Natural killer cell (primary cell): ENCODE results near the gene HSPA5. TPM values are rescaled to one million over a fixed set of nuclear protein-coding genes. Genes with fewer than 3 reads are reported as not detected.

Source experiments
- ATAC-seq, 3 donors: fragments of 150-1000 bp in 2 of 3; fragments of 200-7000 bp in 1 of 3; cut with Tn5 transposase; 1 replicate in 1 of 3; 2 replicates in 2 of 3; pipeline ENCODE4 v1.10.0; 2021; ENCODE audit warnings: mild to moderate bottlenecking in 2 of 3, moderate library complexity in 2 of 3
- DNase-seq, 2 donors: peaks; one replicate each; pipeline versions ENCODE4 v3.0.0 to v3.0.0-alpha.2; 2013 to 2021; ENCODE audit warnings: mixed read lengths in 1 of 2
- H3K27ac ChIP-seq: one replicate; pipeline ENCODE4 v1.5.1; 2013; ENCODE audit warnings: mild to moderate bottlenecking, low read length
- H3K27me3 ChIP-seq: one replicate; pipeline ENCODE4 v1.6.1; 2013; ENCODE audit warnings: low read length; ENCODE audit not compliant: control insufficient read depth, insufficient read depth
- H3K36me3 ChIP-seq: one replicate; pipeline ENCODE4 v1.6.1; 2013; ENCODE audit warnings: low read length; ENCODE audit not compliant: control insufficient read depth, insufficient read depth
- H3K4me1 ChIP-seq: one replicate; pipeline ENCODE4 v1.6.1; 2013; ENCODE audit warnings: low read length; ENCODE audit not compliant: control insufficient read depth, insufficient read depth
- H3K4me3 ChIP-seq: one replicate; pipeline ENCODE4 v1.5.1; 2013; ENCODE audit warnings: low read length
- H3K9me3 ChIP-seq: one replicate; pipeline ENCODE4 v1.6.1; 2013; ENCODE audit warnings: low read length; ENCODE audit not compliant: control insufficient read depth, insufficient read depth
- H3K27ac Mint-ChIP-seq, 2 donors: one replicate each; pipeline ENCODE4 v1.8.0; 2022; ENCODE audit warnings: mild to moderate bottlenecking in 2 of 2, mixed read lengths in 2 of 2, moderate library complexity in 1 of 2
- H3K27me3 Mint-ChIP-seq, 2 donors: one replicate each; pipeline ENCODE4 v1.8.0; 2022; ENCODE audit warnings: low read depth in 2 of 2, mixed read lengths in 2 of 2
- H3K36me3 Mint-ChIP-seq: one replicate; pipeline ENCODE4 v1.8.0; 2022; ENCODE audit warnings: mixed read lengths
- H3K4me1 Mint-ChIP-seq, 2 donors: one replicate each; pipeline ENCODE4 v1.8.0; 2022; ENCODE audit warnings: mixed read lengths in 2 of 2
- H3K4me3 Mint-ChIP-seq: one replicate; pipeline ENCODE4 v1.8.0; 2022; ENCODE audit warnings: mild to moderate bottlenecking, moderate library complexity, mixed read lengths
- H3K9me3 Mint-ChIP-seq, 2 donors: one replicate each; pipeline ENCODE4 v1.8.0; 2022; ENCODE audit warnings: mixed read lengths in 2 of 2
- CTCF ChIP-seq: fragments of 200-600 bp; IDR thresholded peaks from one replicate; pipeline ENCODE4 v1.8.0; 2022; ENCODE audit warnings: antibody characterized with exemption
- WGBS: methylation state at CpG from one replicate; pipeline ENCODE4 v1.1.7; 2013; ENCODE audit warnings: missing lambda C conversion rate; ENCODE audit not compliant: insufficient coverage; 5-methylcytosine and 5-hydroxymethylcytosine counted together
- intact Hi-C: fragments of 100-400 bp; cut with micrococcal nuclease; formaldehyde crosslinking; loops from one replicate; pipeline ENCODE4 v1.14.2; 2022
- total RNA-seq, 4 donors: library from RNA; stranded (reverse); fragments of 120-200 nt in 1 of 4; gene quantifications; one replicate each; pipeline versions ENCODE4 v1.2.3 to v1.2.4, GENCODE V29; 2013 to 2022

Gene HSPA5
- total RNA-seq, 3 donors from 2014 or later (not counting 1 experiment from before 2014, with no cell fraction given), result 222 to 281 (median 275) TPM

GRCh38 chr9:125189361-125190289 lies 51.5 kb downstream of the HSPA5 start, which contains the start of gene PPP6C:
Gene PPP6C (minus strand): TSS chr9:125189803. CDS start chr9:125189718, 85 bp downstream.
- Histone ChIP-seq H3K9me3 (no peaks in the 10 kb centered on the region), H3K27ac (peak within 1 kb of the TSS; percentile 98), H3K4me1 (peaks cover 28% of the 10 kb centered on the region), H3K36me3 (no peaks in the 10 kb centered on the region), H3K27me3 (no peaks in the 10 kb centered on the region), H3K4me3 (peak within 1 kb of the TSS; percentile 99)
- Mint-ChIP-seq H3K4me1 (peaks cover 15 to 18% of the 10 kb centered on the region in 2 donors), H3K4me3 (peak within 1 kb of the TSS; percentile 94), H3K36me3 (no peaks in the 10 kb centered on the region), H3K27ac (peak within 1 kb of the TSS; percentile 91), H3K27me3 (no peaks in the 10 kb centered on the region), H3K9me3 (no peaks in the 10 kb centered on the region)
- ATAC-seq (peak; percentile 96 to 99 (median 96)), DNase-seq (peak; percentile 95 to 98)
- intact Hi-C loops, result loop anchor here (1.0 to 5.0 kb wide), 5 partner anchors 11 to 249 kb away; partner anchors contain the start of genes GAPVD1, GOLGA1, HSPA5 and RABEPK
- under 1% methylated on average over 82 of the region's 82 CpGs for WGBS
- TF ChIP-seq CTCF, result peak; percentile 62

- no peaks in the 10 kb centered on the region for H3K9me3 ChIP-seq
- DNase-seq, result peak in 1 of 2 donors; percentile 57
- H3K27ac ChIP-seq, result peak overlapping the region; percentile 98
- Mint-ChIP-seq H3K4me1 (peaks cover 15 to 23% of the 10 kb centered on the region in 2 donors), H3K27ac (peak overlapping the region; percentile 91), H3K36me3 (no peaks in the 10 kb centered on the region), H3K27me3 (no peaks in the 10 kb centered on the region), H3K9me3 (no peaks in the 10 kb centered on the region), H3K4me3 (peak overlapping the region; percentile 94)
- TF ChIP-seq CTCF, result no peak
- no peaks in the 10 kb centered on the region for H3K36me3 ChIP-seq
- 0% methylated on average over 26 of the region's 26 CpGs for WGBS
- H3K27me3 ChIP-seq, result no peaks in the 10 kb centered on the region
- H3K4me3 ChIP-seq, result peak overlapping the region; percentile 99
- intact Hi-C loops, result loop anchor here (1.0 to 5.0 kb wide), 5 partner anchors 11 to 248 kb away; partner anchors contain the start of genes GAPVD1, GOLGA1, HSPA5 and RABEPK
- peaks cover 28% of the 10 kb centered on the region for H3K4me1 ChIP-seq
- ATAC-seq, result peak; percentile 3 to 12 (median 11)
These were observed 52.2 kb downstream of the HSPA5 start for GRCh38 chr9:125189011-125189360.

Other genes starting within 250 kb of the HSPA5 start
- 10 to 100 TPM in 2 of 3 donors, 1 to 10 TPM in 1; 8.5 to 13.0 (median 10.7) TPM for gene SCAI, start 97.8 kb downstream of the HSPA5 start, total RNA-seq
- gene PPP6C, start 51.5 kb downstream of the HSPA5 start, total RNA-seq, result 10 to 100 TPM; 31.1 to 37.4 (median 34.8) TPM
- gene RABEPK, start 40.8 kb downstream of the HSPA5 start, total RNA-seq, result 10 to 100 TPM; 10.6 to 13.1 (median 11.8) TPM
- 10 to 100 TPM; 66.1 to 83.2 (median 68.8) TPM for gene GAPVD1, start 20.5 kb upstream of the HSPA5 start, total RNA-seq